Measurements from ENCODE around the gene TRIM28.
A peak's percentile ranks its signal among the peaks of the same experiment; 100 is the strongest.
"Not testable (repeated sequence)": the region's sequence is repeated elsewhere in the genome, so short reads cannot be mapped to it uniquely, and the experiment has no call there.

TRIM28 gene

GRCh38 chr19:58575183-58576041 lies 31.5 kb downstream of the TRIM28 start:
- peak overlapping the region; percentile 92 for H4K91ac ChIP-seq (ENCODE audit: low read depth, low read length)
- peak overlapping the region; percentile 62 for H2AFZ ChIP-seq (ENCODE audit: insufficient read depth, low read length, poor library complexity)
- peaks cover 8 to 15% of the 10 kb centered on the region in 2 experiments for H3K36me3 ChIP-seq (ENCODE audit: control insufficient read depth in 1 of 2, insufficient read depth in 2 of 2, low read length in 2 of 2)
- H3K27me3 ChIP-seq (ENCODE audit: insufficient read depth, low read length) = no peaks in the 10 kb centered on the region
- H3K4me2 ChIP-seq (ENCODE audit: low read length) = peak overlapping the region; percentile 61
- H4K12ac ChIP-seq (ENCODE audit: low read depth, low read length) = peak overlapping the region; percentile 71
- peak overlapping the region; percentile 95 for H3K4ac ChIP-seq (ENCODE audit: low read depth, low read length)
- peak overlapping the region; percentile 95 for H4K8ac ChIP-seq (ENCODE audit: low read depth, low read length)
- H3K23ac ChIP-seq (ENCODE audit: low read length) = no peak overlapping the region
- H3K9me3 ChIP-seq (ENCODE audit: insufficient read depth, low read depth, low read length) = peaks cover 2% of the 10 kb centered on the region
- peak overlapping the region; percentile 96 for H3K18ac ChIP-seq (ENCODE audit: low read length)
- peak overlapping the region; percentile 67 for H2BK5ac ChIP-seq (ENCODE audit: low read depth, low read length, poor library complexity)
- no CpG with 5 or more reads among the region's 66 CpGs for WGBS (ENCODE audit: extremely low coverage, insufficient coverage, insufficient read length)
- peak overlapping the region; percentile 68 for H3K9ac ChIP-seq (ENCODE audit: low read length)
- peak overlapping the region; percentile 85 for H3K4me3 ChIP-seq (ENCODE audit: low read depth, low read length)
- peaks cover 7 to 12% of the 10 kb centered on the region in 2 experiments for H3K4me1 ChIP-seq (ENCODE audit: control insufficient read depth in 1 of 2, insufficient read depth in 2 of 2, low read length in 2 of 2)
- peak overlapping the region; percentile 64 for H2BK120ac ChIP-seq (ENCODE audit: insufficient read depth, low read length, poor library complexity)
- no peak overlapping the region for H2BK12ac ChIP-seq (ENCODE audit: low read length)
- peaks cover 9% of the 10 kb centered on the region for H3K79me2 ChIP-seq (ENCODE audit: control insufficient read depth, insufficient read depth, low read length, poor library complexity)
- H3K27ac ChIP-seq (ENCODE audit: low read depth, low read length) = peak overlapping the region; percentile 88
- peaks cover 17% of the 10 kb centered on the region for H3K79me1 ChIP-seq (ENCODE audit: low read length)
- peak; percentile 91 to 92 for DNase-seq
- peak overlapping the region; percentile 75 for H2AK5ac ChIP-seq (ENCODE audit: low read length)
- peak overlapping the region; percentile 76 for H3K14ac ChIP-seq (ENCODE audit: low read length)

- not testable (repeated sequence) for H2BK12ac ChIP-seq (ENCODE audit: low read length); H3K23ac ChIP-seq (ENCODE audit: low read length); H3K14ac ChIP-seq (ENCODE audit: low read length); H4K12ac ChIP-seq (ENCODE audit: low read depth, low read length); H3K9ac ChIP-seq (ENCODE audit: low read length); H4K8ac ChIP-seq (ENCODE audit: low read depth, low read length); H3K79me2 ChIP-seq (ENCODE audit: control insufficient read depth, insufficient read depth, low read length, poor library complexity); H3K4me1 ChIP-seq (ENCODE audit: control insufficient read depth in 1 of 2, insufficient read depth in 2 of 2, low read length in 2 of 2); H2AK5ac ChIP-seq (ENCODE audit: low read length); H2BK120ac ChIP-seq (ENCODE audit: insufficient read depth, low read length, poor library complexity); H3K4me2 ChIP-seq (ENCODE audit: low read length); H3K4ac ChIP-seq (ENCODE audit: low read depth, low read length); H3K27me3 ChIP-seq (ENCODE audit: insufficient read depth, low read length); H3K4me3 ChIP-seq (ENCODE audit: low read depth, low read length); DNase-seq; H2AFZ ChIP-seq (ENCODE audit: insufficient read depth, low read length, poor library complexity); H3K27ac ChIP-seq (ENCODE audit: low read depth, low read length); H2BK5ac ChIP-seq (ENCODE audit: low read depth, low read length, poor library complexity); H3K9me3 ChIP-seq (ENCODE audit: insufficient read depth, low read depth, low read length); H4K91ac ChIP-seq (ENCODE audit: low read depth, low read length); H3K18ac ChIP-seq (ENCODE audit: low read length)
- no CpG with 5 or more reads among the region's 2 CpGs for WGBS (ENCODE audit: extremely low coverage, insufficient coverage, insufficient read length)
- H3K79me1 ChIP-seq (ENCODE audit: low read length) = peaks cover 17% of the 10 kb centered on the region
- H3K36me3 ChIP-seq (ENCODE audit: control insufficient read depth in 1 of 2, insufficient read depth in 2 of 2, low read length in 2 of 2) = peaks cover 8 to 11% of the 10 kb centered on the region in 2 experiments
These were observed 33.7 kb downstream of the TRIM28 start for GRCh38 chr19:58577581-58577980.

- H2BK120ac ChIP-seq (ENCODE audit: insufficient read depth, low read length, poor library complexity) = no peak overlapping the region
- no CpG with 5 or more reads among the region's 11 CpGs for WGBS (ENCODE audit: extremely low coverage, insufficient coverage, insufficient read length)
- no peak for DNase-seq
- no peaks in the 10 kb centered on the region for H3K9me3 ChIP-seq (ENCODE audit: insufficient read depth, low read depth, low read length)
- H3K79me1 ChIP-seq (ENCODE audit: low read length) = peaks cover 11% of the 10 kb centered on the region
- H4K91ac ChIP-seq (ENCODE audit: low read depth, low read length) = no peak overlapping the region
- no peak overlapping the region for H3K23ac ChIP-seq (ENCODE audit: low read length)
- H2AFZ ChIP-seq (ENCODE audit: insufficient read depth, low read length, poor library complexity) = no peak overlapping the region
- H3K4me2 ChIP-seq (ENCODE audit: low read length) = no peak overlapping the region
- no peak overlapping the region for H3K9ac ChIP-seq (ENCODE audit: low read length)
- H3K79me2 ChIP-seq (ENCODE audit: control insufficient read depth, insufficient read depth, low read length, poor library complexity) = peaks cover 7% of the 10 kb centered on the region
- H3K36me3 ChIP-seq (ENCODE audit: control insufficient read depth in 1 of 2, insufficient read depth in 2 of 2, low read length in 2 of 2) = peaks cover 14 to 17% of the 10 kb centered on the region in 2 experiments
- no peaks in the 10 kb centered on the region for H3K27me3 ChIP-seq (ENCODE audit: insufficient read depth, low read length)
- no peak overlapping the region for H4K8ac ChIP-seq (ENCODE audit: low read depth, low read length)
- H3K4me3 ChIP-seq (ENCODE audit: low read depth, low read length) = no peak overlapping the region
- peaks cover 0 to 5% of the 10 kb centered on the region in 2 experiments for H3K4me1 ChIP-seq (ENCODE audit: control insufficient read depth in 1 of 2, insufficient read depth in 2 of 2, low read length in 2 of 2)
- H3K4ac ChIP-seq (ENCODE audit: low read depth, low read length) = no peak overlapping the region
- H4K12ac ChIP-seq (ENCODE audit: low read depth, low read length) = no peak overlapping the region
- H2AK5ac ChIP-seq (ENCODE audit: low read length) = no peak overlapping the region
- H2BK12ac ChIP-seq (ENCODE audit: low read length) = no peak overlapping the region
- H3K18ac ChIP-seq (ENCODE audit: low read length) = no peak overlapping the region
- no peak overlapping the region for H3K14ac ChIP-seq (ENCODE audit: low read length)
- no peak overlapping the region for H3K27ac ChIP-seq (ENCODE audit: low read depth, low read length)
- H2BK5ac ChIP-seq (ENCODE audit: low read depth, low read length, poor library complexity) = no peak overlapping the region
These were observed 34.4 kb downstream of the TRIM28 start for GRCh38 chr19:58578012-58578925.

GRCh38 chr19:58579473-58580142 lies 35.7 kb downstream of the TRIM28 start:
- H3K4me1 ChIP-seq (ENCODE audit: control insufficient read depth in 1 of 2, insufficient read depth in 2 of 2, low read length in 2 of 2) = peaks cover 0 to 2% of the 10 kb centered on the region in 2 experiments
- no peak overlapping the region for H2BK12ac ChIP-seq (ENCODE audit: low read length)
- no peak overlapping the region for H3K27ac ChIP-seq (ENCODE audit: low read depth, low read length)
- no peak overlapping the region for H3K14ac ChIP-seq (ENCODE audit: low read length)
- H2AK5ac ChIP-seq (ENCODE audit: low read length) = no peak overlapping the region
- H2BK120ac ChIP-seq (ENCODE audit: insufficient read depth, low read length, poor library complexity) = no peak overlapping the region
- no peak overlapping the region for H3K4me3 ChIP-seq (ENCODE audit: low read depth, low read length)
- H3K9ac ChIP-seq (ENCODE audit: low read length) = no peak overlapping the region
- H3K79me1 ChIP-seq (ENCODE audit: low read length) = peaks cover 11% of the 10 kb centered on the region
- H3K4ac ChIP-seq (ENCODE audit: low read depth, low read length) = no peak overlapping the region
- WGBS (ENCODE audit: extremely low coverage, insufficient coverage, insufficient read length) = no CpG with 5 or more reads among the region's 8 CpGs
- no peaks in the 10 kb centered on the region for H3K27me3 ChIP-seq (ENCODE audit: insufficient read depth, low read length)
- H3K18ac ChIP-seq (ENCODE audit: low read length) = no peak overlapping the region
- DNase-seq = no peak
- H4K91ac ChIP-seq (ENCODE audit: low read depth, low read length) = no peak overlapping the region
- H3K4me2 ChIP-seq (ENCODE audit: low read length) = no peak overlapping the region
- no peak overlapping the region for H2BK5ac ChIP-seq (ENCODE audit: low read depth, low read length, poor library complexity)
- no peak overlapping the region for H4K12ac ChIP-seq (ENCODE audit: low read depth, low read length)
- peaks cover 18 to 25% of the 10 kb centered on the region in 2 experiments for H3K36me3 ChIP-seq (ENCODE audit: control insufficient read depth in 1 of 2, insufficient read depth in 2 of 2, low read length in 2 of 2)
- no peak overlapping the region for H2AFZ ChIP-seq (ENCODE audit: insufficient read depth, low read length, poor library complexity)
- no peak overlapping the region for H3K23ac ChIP-seq (ENCODE audit: low read length)
- peaks cover 7% of the 10 kb centered on the region for H3K79me2 ChIP-seq (ENCODE audit: control insufficient read depth, insufficient read depth, low read length, poor library complexity)
- H3K9me3 ChIP-seq (ENCODE audit: insufficient read depth, low read depth, low read length) = no peaks in the 10 kb centered on the region
- no peak overlapping the region for H4K8ac ChIP-seq (ENCODE audit: low read depth, low read length)

Measured in trophoblast cell (in vitro differentiated cells and primary cell).